Activated naive CD8-positive, alpha-beta T cell (primary cell): ENCODE measurements around the gene CDK14.
A peak's percentile ranks its signal among the peaks of the same experiment; 100 is the strongest.

Experiments used
- H3K27ac Mint-ChIP-seq: one replicate; pipeline ENCODE4 v1.8.0; 2021; ENCODE audit warnings: mixed read lengths
- H3K27me3 Mint-ChIP-seq: one replicate; pipeline ENCODE4 v1.8.0; 2021; ENCODE audit warnings: mixed read lengths
- H3K36me3 Mint-ChIP-seq: one replicate; pipeline ENCODE4 v1.8.0; 2021; ENCODE audit warnings: mixed read lengths
- H3K4me1 Mint-ChIP-seq: one replicate; pipeline ENCODE4 v1.8.0; 2021; ENCODE audit warnings: low read depth, mixed read lengths
- H3K4me3 Mint-ChIP-seq: one replicate; pipeline ENCODE4 v1.8.0; 2021; ENCODE audit warnings: mild to moderate bottlenecking, mixed read lengths
- H3K9me3 Mint-ChIP-seq: one replicate; pipeline ENCODE4 v1.8.0; 2021; ENCODE audit warnings: low read depth, mixed read lengths

Gene CDK14

GRCh38 chr7:91086200-91086599 is 490.1 kb downstream of the CDK14 start:
- H3K4me1 Mint-ChIP-seq = peaks cover 32% of the 10 kb centered on the region
- H3K4me3 Mint-ChIP-seq = no peak overlapping the region
- no peak overlapping the region for H3K27ac Mint-ChIP-seq
- no peaks in the 10 kb centered on the region for H3K9me3 Mint-ChIP-seq
- H3K36me3 Mint-ChIP-seq = no peaks in the 10 kb centered on the region
- peaks cover 2% of the 10 kb centered on the region for H3K27me3 Mint-ChIP-seq

GRCh38 chr7:91088156-91088555 is 492.0 kb downstream of the CDK14 start:
- no peaks in the 10 kb centered on the region for H3K36me3 Mint-ChIP-seq
- peaks cover 29% of the 10 kb centered on the region for H3K4me1 Mint-ChIP-seq
- no peak overlapping the region for H3K4me3 Mint-ChIP-seq

DNA sequence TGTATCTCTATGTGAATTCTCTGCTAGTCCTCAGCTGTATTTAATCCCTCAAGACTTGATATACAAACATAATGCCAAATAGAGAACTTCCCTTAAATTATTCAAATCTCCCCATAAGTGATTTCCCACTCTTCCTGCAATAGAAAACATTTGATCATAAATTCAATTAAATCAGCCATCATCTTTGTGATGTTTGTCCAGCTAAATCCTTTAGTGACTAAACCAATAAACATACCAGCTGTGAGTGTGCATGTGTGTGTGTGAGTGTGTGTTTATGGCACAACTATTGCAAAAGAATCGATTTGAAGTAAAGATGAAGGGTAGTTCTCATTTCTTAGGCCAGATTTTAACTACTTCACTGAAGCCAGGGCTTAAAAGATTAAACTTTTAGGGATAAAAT is 492.6 kb downstream of the CDK14 start:
- Mint-ChIP-seq H3K4me3 (no peak overlapping the region), H3K27me3 (peaks cover 2% of the 10 kb centered on the region), H3K9me3 (no peaks in the 10 kb centered on the region), H3K27ac (no peak overlapping the region), H3K36me3 (no peaks in the 10 kb centered on the region), H3K4me1 (peaks cover 25% of the 10 kb centered on the region)

More at GRCh38 chr7:91088156-91088555, 492.0 kb downstream of the CDK14 start:
- H3K9me3 Mint-ChIP-seq = no peaks in the 10 kb centered on the region
- no peak overlapping the region for H3K27ac Mint-ChIP-seq
- peaks cover 2% of the 10 kb centered on the region for H3K27me3 Mint-ChIP-seq

DNA sequence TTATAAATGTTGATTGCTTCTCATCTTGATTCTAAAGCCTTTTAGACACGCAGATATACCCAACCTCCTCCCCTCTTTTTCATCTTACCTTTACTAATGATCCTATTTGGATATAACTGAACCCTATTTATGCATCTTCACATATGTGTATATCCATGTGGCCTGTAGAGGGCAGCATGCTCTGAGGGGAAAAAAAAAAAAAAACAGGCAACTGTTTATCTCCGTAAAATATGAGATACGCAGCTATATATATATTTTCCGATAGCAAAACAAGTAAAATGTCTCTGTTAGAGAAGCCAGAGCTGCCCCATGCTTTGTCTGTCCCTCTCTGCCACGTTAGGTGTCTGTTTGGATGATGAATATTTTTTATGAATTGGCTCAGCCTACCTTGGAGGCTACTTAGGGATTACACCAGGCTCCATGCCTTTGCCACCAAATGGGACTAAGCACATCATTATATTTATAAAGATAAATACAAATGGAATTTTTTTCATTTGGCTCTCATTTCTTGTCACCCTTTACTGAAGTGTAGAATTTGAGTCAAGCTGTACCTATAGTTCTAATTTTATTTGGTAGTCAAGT is 493.4 kb downstream of the CDK14 start:
- Mint-ChIP-seq H3K27ac (no peak overlapping the region), H3K36me3 (no peaks in the 10 kb centered on the region), H3K4me3 (peak overlapping the region; percentile 14)

DNA sequence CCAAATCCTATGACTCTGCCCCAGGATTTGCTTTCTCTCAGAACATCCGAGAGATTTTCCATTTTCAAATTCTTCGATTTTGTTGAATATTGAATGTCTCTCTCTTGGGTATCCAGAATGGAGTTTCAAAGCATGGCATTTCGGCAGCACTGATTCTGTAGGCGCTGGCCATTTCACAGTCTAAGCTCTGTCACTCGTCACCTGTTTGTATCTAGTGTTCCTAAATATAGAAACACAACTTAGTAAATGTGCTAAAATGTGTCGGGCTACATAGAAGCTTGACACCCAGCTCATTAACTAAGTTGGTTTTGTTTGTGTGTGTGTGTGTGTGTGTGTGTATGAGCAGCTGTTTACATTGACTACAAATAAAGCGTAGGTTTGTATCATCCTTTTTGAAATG is 494.6 kb downstream of the CDK14 start:
- Mint-ChIP-seq H3K36me3 (no peaks in the 10 kb centered on the region), H3K9me3 (peaks cover 4% of the 10 kb centered on the region), H3K4me1 (peaks cover 6% of the 10 kb centered on the region)

More for the DNA sequence above, 493.4 kb downstream of the CDK14 start:
- Mint-ChIP-seq H3K4me1 (peaks cover 17% of the 10 kb centered on the region), H3K9me3 (no peaks in the 10 kb centered on the region), H3K27me3 (peaks cover 2% of the 10 kb centered on the region)

DNA sequence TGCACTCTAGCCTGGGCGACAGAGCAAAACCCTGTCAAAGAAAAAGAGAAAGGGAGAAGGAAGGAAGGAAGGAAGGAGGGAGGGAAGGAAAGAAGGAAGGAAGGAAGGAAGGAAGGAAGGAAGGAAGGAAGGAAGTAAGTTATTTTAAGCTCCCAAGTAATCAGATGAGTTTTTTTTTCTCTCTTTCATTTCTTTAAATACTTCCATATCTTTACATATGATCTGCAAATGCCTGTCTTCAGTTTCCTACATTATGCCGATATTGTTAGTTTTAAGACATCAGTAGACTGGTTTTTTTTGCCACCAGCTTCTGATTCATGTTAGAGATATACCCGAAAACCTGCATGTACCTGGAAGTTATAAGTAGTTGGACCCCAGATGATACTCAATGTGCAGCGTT is 495.5 kb downstream of the CDK14 start:
- no peaks in the 10 kb centered on the region for H3K4me1 Mint-ChIP-seq
- H3K27me3 Mint-ChIP-seq = peaks cover 2% of the 10 kb centered on the region
- peaks cover 4% of the 10 kb centered on the region for H3K9me3 Mint-ChIP-seq
- H3K4me3 Mint-ChIP-seq = no peak overlapping the region
- no peaks in the 10 kb centered on the region for H3K36me3 Mint-ChIP-seq
- H3K27ac Mint-ChIP-seq = no peak overlapping the region

More for the DNA sequence above, 494.6 kb downstream of the CDK14 start:
- Mint-ChIP-seq H3K27ac (no peak overlapping the region), H3K27me3 (peaks cover 2% of the 10 kb centered on the region), H3K4me3 (no peak overlapping the region)

DNA sequence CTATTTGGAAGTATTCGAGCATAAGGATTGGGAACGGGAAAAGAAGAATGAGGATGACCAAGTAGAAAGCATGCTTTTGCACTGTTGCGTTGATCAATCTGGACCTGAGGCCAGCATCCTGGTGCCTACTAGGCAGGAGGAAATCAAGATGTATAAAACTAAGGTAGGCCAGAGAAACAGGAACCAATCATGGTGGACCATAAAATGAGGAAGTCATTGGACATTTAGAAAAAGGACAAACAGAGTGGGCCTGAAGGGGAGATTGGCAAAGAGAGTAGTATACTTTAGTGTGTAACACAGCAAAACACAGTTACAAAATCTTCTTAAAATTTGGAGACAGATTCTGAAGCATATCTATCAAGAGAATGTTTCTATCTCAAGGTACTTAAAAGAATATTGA is 497.1 kb downstream of the CDK14 start:
- H3K27me3 Mint-ChIP-seq = peaks cover 2% of the 10 kb centered on the region
- H3K9me3 Mint-ChIP-seq = peaks cover 4% of the 10 kb centered on the region
- no peak overlapping the region for H3K27ac Mint-ChIP-seq
- no peaks in the 10 kb centered on the region for H3K36me3 Mint-ChIP-seq
- H3K4me1 Mint-ChIP-seq = no peaks in the 10 kb centered on the region
- no peak overlapping the region for H3K4me3 Mint-ChIP-seq

GRCh38 chr7:91098566-91098965 is 502.4 kb downstream of the CDK14 start:
- Mint-ChIP-seq H3K4me3 (no peak overlapping the region), H3K36me3 (no peaks in the 10 kb centered on the region), H3K9me3 (peaks cover 4% of the 10 kb centered on the region), H3K27ac (no peak overlapping the region), H3K4me1 (peaks cover 2% of the 10 kb centered on the region), H3K27me3 (no peaks in the 10 kb centered on the region)

- no peaks in the 10 kb centered on the region for H3K36me3 Mint-ChIP-seq
- peaks cover 2% of the 10 kb centered on the region for H3K4me1 Mint-ChIP-seq
- no peaks in the 10 kb centered on the region for H3K9me3 Mint-ChIP-seq
- H3K27ac Mint-ChIP-seq = no peak overlapping the region
- H3K4me3 Mint-ChIP-seq = no peak overlapping the region
- no peaks in the 10 kb centered on the region for H3K27me3 Mint-ChIP-seq
These were observed 507.2 kb downstream of the CDK14 start for GRCh38 chr7:91103363-91103762.

GRCh38 chr7:91107460-91107859 is 511.3 kb downstream of the CDK14 start:
- no peak overlapping the region for H3K4me3 Mint-ChIP-seq
- H3K4me1 Mint-ChIP-seq = peaks cover 2% of the 10 kb centered on the region
- H3K9me3 Mint-ChIP-seq = no peaks in the 10 kb centered on the region
- H3K27me3 Mint-ChIP-seq = no peaks in the 10 kb centered on the region
- H3K27ac Mint-ChIP-seq = no peak overlapping the region
- H3K36me3 Mint-ChIP-seq = no peaks in the 10 kb centered on the region

GRCh38 chr7:91109200-91109599 is 513.1 kb downstream of the CDK14 start:
- no peaks in the 10 kb centered on the region for H3K27me3 Mint-ChIP-seq
- no peak overlapping the region for H3K27ac Mint-ChIP-seq
- H3K4me1 Mint-ChIP-seq = no peaks in the 10 kb centered on the region
- H3K36me3 Mint-ChIP-seq = no peaks in the 10 kb centered on the region
- no peaks in the 10 kb centered on the region for H3K9me3 Mint-ChIP-seq
- no peak overlapping the region for H3K4me3 Mint-ChIP-seq

DNA sequence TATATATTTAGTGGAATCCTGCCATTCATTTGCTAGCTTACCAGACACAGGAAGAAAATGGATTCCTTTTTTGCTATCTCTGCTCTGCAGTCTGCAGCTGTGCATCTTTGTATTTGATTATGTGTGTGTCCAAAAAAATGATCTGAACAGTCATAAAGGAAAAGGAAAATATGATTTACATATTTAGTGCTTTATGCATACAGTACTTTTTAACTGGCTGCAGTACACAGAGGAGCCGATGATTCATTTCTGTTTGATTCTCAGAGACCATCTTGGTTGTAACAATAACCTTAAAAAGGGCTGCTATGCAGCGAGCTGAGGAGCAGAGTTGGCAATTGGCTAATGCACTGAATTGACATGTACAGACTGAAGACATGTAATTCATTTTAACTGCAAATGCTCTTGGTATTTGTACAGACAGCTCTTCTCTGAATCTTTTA is 516.8 kb downstream of the CDK14 start:
- H3K27me3 Mint-ChIP-seq = no peaks in the 10 kb centered on the region
- H3K27ac Mint-ChIP-seq = no peak overlapping the region
- H3K9me3 Mint-ChIP-seq = no peaks in the 10 kb centered on the region
- H3K4me1 Mint-ChIP-seq = no peaks in the 10 kb centered on the region
- no peak overlapping the region for H3K4me3 Mint-ChIP-seq
- no peaks in the 10 kb centered on the region for H3K36me3 Mint-ChIP-seq

- no peaks in the 10 kb centered on the region for H3K4me1 Mint-ChIP-seq
- no peak overlapping the region for H3K4me3 Mint-ChIP-seq
- no peaks in the 10 kb centered on the region for H3K36me3 Mint-ChIP-seq
- no peak overlapping the region for H3K27ac Mint-ChIP-seq
- no peaks in the 10 kb centered on the region for H3K27me3 Mint-ChIP-seq
- H3K9me3 Mint-ChIP-seq = no peaks in the 10 kb centered on the region
These were observed 518.1 kb downstream of the CDK14 start for GRCh38 chr7:91114232-91114631.

DNA sequence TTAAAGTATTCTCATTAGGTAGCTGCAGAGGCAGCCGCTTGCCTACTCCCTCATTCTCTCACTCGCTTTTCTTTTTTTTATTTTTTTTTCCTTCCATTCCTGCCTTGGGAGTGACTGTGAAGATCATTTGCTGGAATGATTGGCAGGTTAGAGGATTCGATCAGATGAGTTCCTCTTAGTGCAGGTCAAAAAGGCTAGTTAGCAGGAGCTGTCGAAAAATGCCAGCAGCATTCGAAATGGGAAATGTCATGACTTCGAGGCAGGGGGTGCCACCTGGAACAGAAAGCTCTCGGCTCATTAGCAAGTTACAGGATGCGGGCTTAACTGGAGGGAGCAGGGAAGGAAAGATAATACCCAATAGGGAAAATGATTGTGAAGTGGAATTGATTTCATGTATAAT is 530.6 kb downstream of the CDK14 start:
- Mint-ChIP-seq H3K4me3 (no peak overlapping the region), H3K9me3 (no peaks in the 10 kb centered on the region), H3K27me3 (peaks cover 3% of the 10 kb centered on the region), H3K36me3 (no peaks in the 10 kb centered on the region), H3K27ac (no peak overlapping the region), H3K4me1 (no peaks in the 10 kb centered on the region)

- peaks cover 5% of the 10 kb centered on the region for H3K27me3 Mint-ChIP-seq
- H3K36me3 Mint-ChIP-seq = no peaks in the 10 kb centered on the region
- H3K4me3 Mint-ChIP-seq = no peak overlapping the region
- H3K27ac Mint-ChIP-seq = no peak overlapping the region
- H3K4me1 Mint-ChIP-seq = no peaks in the 10 kb centered on the region
- H3K9me3 Mint-ChIP-seq = no peaks in the 10 kb centered on the region
These were observed 531.2 kb downstream of the CDK14 start for GRCh38 chr7:91127325-91127724.

- no peak overlapping the region for H3K27ac Mint-ChIP-seq
- H3K27me3 Mint-ChIP-seq = peaks cover 5% of the 10 kb centered on the region
- H3K9me3 Mint-ChIP-seq = no peaks in the 10 kb centered on the region
- H3K4me1 Mint-ChIP-seq = no peaks in the 10 kb centered on the region
- no peak overlapping the region for H3K4me3 Mint-ChIP-seq
- H3K36me3 Mint-ChIP-seq = no peaks in the 10 kb centered on the region
These were observed 531.8 kb downstream of the CDK14 start for GRCh38 chr7:91127959-91128358.
